Measurements from ENCODE around the gene LYPD8. TPM values are rescaled to one million over a fixed set of nuclear protein-coding genes. Genes with fewer than 3 reads are reported as not detected.
"Not testable (repeated sequence)": the region's sequence is repeated elsewhere in the genome, so short reads cannot be mapped to it uniquely, and the experiment has no call there.

The LYPD8 gene
- not detected for total RNA-seq

- H3K27me3 ChIP-seq, result no peaks in the 10 kb centered on the region
- no peak for TF ChIP-seq POLR2A (IDR thresholded peaks at IDR 0.05)
- TF ChIP-seq EP300 (IDR thresholded peaks at IDR 0.05), result no peak
- no peak for TF ChIP-seq POLR2AphosphoS5 (IDR thresholded peaks at IDR 0.05)
- no peak for TF ChIP-seq CTCF (IDR thresholded peaks at IDR 0.05)
- H3K9me3 ChIP-seq, result no peaks in the 10 kb centered on the region
- 62% methylated on average over 2 of the region's 6 CpGs for WGBS
- no peak for DNase-seq (ENCODE audit: low spot score in 2 of 2)
- H3K27ac ChIP-seq, result no peak within 1 kb of the TSS
- H3K4me3 ChIP-seq, result no peak within 1 kb of the TSS
- no peaks in the 10 kb centered on the region for H3K36me3 ChIP-seq
- H3K4me1 ChIP-seq, result no peaks in the 10 kb centered on the region
Measured at GRCh38 chr1:248755517-248755916, at the start of gene LYPD8. TSS of gene LYPD8 (minus strand) at chr1:248755759. CDS start at chr1:248751081, 4,678 bp downstream.

GRCh38 chr1:248804771-248805681 is 49.5 kb upstream of the LYPD8 start:
- no peak overlapping the region for H3K27ac ChIP-seq
- no peaks in the 10 kb centered on the region for H3K9me3 ChIP-seq
- DNase-seq (ENCODE audit: low spot score in 2 of 2), result peak in 1 of 2 donors; percentile 70
- TF ChIP-seq POLR2A (IDR thresholded peaks at IDR 0.05) (no peak), POLR2AphosphoS5 (IDR thresholded peaks at IDR 0.05) (no peak), EP300 (IDR thresholded peaks at IDR 0.05) (no peak), CTCF (IDR thresholded peaks at IDR 0.05) (no peak)
- 82% methylated on average over 10 of the region's 10 CpGs for WGBS
- no peak overlapping the region for H3K4me3 ChIP-seq
- peaks cover 5% of the 10 kb centered on the region for H3K4me1 ChIP-seq
- H3K27me3 ChIP-seq, result no peaks in the 10 kb centered on the region
- no peaks in the 10 kb centered on the region for H3K36me3 ChIP-seq

DNA sequence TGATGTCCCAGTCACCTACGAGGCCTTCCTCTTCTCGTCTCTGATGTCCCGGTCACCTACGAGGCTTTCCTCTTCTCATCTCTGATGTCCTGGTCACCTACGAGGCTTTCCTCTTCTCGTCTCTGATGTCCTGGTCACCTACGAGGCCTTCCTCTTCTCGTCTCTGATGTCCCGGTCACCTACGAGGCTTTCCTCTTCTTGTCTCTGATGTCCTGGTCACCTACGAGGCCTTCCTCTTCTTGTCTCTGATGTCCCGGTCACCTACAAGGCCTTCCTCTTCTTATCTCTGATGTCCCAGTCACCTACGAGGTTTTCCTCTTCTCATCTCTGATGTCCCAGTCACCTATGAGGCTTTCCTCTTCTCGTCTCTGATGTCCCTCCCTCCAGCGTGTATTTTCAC is 47.9 kb upstream of the LYPD8 start:
- H3K4me1 ChIP-seq; H3K27me3 ChIP-seq; H3K4me3 ChIP-seq; H3K27ac ChIP-seq; H3K9me3 ChIP-seq; H3K36me3 ChIP-seq; DNase-seq (ENCODE audit: low spot score in 2 of 2): not testable (repeated sequence)
- WGBS, result 89% methylated on average over 15 of the region's 15 CpGs

DNA sequence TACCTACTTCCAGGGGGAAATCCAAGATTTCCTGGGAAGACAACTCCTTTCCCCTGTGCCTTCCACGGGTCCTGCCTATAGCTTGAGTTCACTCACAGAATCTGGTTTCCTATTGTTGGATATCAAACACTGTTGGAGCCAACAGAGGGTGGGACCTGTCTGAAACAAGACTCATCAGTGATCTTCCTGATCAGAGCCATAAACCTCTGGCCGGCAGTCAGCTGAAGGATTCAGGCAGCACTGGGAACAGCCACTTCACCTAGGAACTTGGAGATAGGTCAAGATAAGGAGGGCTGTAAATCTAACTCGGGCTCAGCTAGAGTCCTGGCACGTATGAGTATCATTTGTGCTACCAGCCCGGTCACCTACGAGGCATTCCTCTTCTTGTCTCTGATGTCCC is 46.9 kb upstream of the LYPD8 start:
- no peak overlapping the region for H3K27ac ChIP-seq
- H3K36me3 ChIP-seq, result no peaks in the 10 kb centered on the region
- no peak for TF ChIP-seq CTCF (IDR thresholded peaks at IDR 0.05)
- TF ChIP-seq POLR2A (IDR thresholded peaks at IDR 0.05), result no peak
- no peak for TF ChIP-seq EP300 (IDR thresholded peaks at IDR 0.05)
- TF ChIP-seq POLR2AphosphoS5 (IDR thresholded peaks at IDR 0.05), result no peak
- no peaks in the 10 kb centered on the region for H3K9me3 ChIP-seq
- no peaks in the 10 kb centered on the region for H3K27me3 ChIP-seq
- H3K4me3 ChIP-seq, result no peak overlapping the region
- WGBS, result 88% methylated on average over 6 of the region's 6 CpGs
- peaks cover 5% of the 10 kb centered on the region for H3K4me1 ChIP-seq
- peak in 1 of 2 donors; percentile 16 for DNase-seq (ENCODE audit: low spot score in 2 of 2)

- H3K27ac ChIP-seq, result no peak overlapping the region
- H3K36me3 ChIP-seq, result no peaks in the 10 kb centered on the region
- H3K4me1 ChIP-seq, result no peaks in the 10 kb centered on the region
- TF ChIP-seq POLR2A (IDR thresholded peaks at IDR 0.05) (no peak), CTCF (IDR thresholded peaks at IDR 0.05) (no peak), EP300 (IDR thresholded peaks at IDR 0.05) (no peak), POLR2AphosphoS5 (IDR thresholded peaks at IDR 0.05) (no peak)
- no peak overlapping the region for H3K4me3 ChIP-seq
- no peaks in the 10 kb centered on the region for H3K9me3 ChIP-seq
- H3K27me3 ChIP-seq, result no peaks in the 10 kb centered on the region
- DNase-seq (ENCODE audit: low spot score in 2 of 2), result no peak
- 70% methylated on average over 3 of the region's 3 CpGs for WGBS
Measured at GRCh38 chr1:248800459-248800858, 44.9 kb upstream of the LYPD8 start.
